ENCODE measurements around the gene CABCOCO1.

CABCOCO1 gene, protein sequence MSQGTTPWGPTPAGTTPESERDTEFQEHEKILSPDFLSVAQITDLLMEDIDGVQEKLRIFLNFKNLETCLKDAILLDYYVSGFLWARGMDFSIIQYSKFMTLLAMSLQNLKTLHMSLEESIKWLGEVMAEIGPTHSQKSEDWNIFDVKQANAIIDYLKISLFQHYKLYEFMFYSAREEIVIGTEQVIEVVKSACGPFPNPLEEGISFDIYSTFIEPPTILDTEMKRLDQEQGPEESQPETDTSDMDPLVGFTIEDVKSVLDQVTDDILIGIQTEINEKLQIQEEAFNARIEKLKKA

DNA sequence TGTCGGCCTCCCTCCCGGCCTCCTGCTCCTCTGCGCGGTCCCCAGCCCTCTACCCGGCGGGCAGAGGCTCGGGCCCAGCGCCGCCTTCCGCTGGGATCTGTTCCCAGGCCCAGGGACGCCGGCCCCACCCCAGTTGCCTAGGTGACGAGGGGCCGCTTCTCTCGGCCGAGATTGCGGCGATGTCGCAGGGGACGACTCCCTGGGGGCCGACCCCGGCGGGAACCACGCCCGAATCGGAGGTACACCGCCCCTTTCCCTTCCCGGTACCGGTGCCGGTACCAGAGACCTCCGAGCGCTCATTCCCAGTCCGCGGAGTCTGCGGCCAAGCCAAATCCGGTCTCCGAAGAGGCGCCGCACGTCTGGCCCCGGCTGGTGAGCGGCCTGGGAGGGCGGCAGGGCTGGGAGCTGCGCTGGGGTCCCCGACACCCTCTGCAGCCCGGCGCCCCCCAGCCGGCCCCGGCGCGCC, at the start of gene CABCOCO1:
CABCOCO1 (plus strand) TSS at position 136 of the 466 bp plus-strand sequence; CDS start at position 180, 44 bp downstream.
- DNase-seq = no peak

DNA sequence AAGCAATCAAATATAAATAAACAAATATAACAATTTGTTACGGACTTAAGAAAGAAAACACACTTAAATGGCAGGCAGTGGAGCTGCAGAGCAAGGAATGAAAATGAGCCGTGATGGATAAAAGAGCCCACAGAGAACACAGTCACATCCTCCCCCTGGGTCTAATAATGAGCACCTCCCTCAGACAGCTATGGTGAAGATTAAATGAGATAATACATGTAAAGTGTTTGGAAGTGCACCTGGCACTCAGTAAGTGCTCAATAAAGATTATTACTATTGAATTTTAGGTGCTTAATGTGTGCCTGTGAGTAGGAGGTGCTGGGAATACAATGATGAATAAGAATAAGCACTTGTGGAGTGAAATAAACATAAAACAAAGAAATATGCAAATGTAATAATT, 49.1 kb upstream of the CABCOCO1 start:
- no peak for DNase-seq

DNA sequence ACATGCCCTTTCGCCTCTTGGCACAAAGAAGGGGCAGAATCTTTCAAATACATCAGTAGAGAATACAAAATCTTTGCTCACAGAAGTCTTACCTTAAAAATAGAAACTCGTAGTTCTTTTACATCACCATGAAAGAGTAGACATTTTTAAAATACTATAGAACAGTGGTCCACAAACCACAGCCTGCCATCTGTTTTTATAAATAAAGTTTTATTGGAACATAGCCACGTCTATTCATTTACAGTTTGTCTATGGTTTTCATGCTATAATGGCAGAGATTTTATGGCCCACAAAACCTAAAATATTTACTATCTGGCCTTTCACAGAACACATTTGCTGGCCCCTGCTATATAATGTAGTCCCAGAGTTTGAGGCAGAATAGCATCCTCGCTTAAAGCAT, 46.1 kb upstream of the CABCOCO1 start:
- no peak for DNase-seq

DNA sequence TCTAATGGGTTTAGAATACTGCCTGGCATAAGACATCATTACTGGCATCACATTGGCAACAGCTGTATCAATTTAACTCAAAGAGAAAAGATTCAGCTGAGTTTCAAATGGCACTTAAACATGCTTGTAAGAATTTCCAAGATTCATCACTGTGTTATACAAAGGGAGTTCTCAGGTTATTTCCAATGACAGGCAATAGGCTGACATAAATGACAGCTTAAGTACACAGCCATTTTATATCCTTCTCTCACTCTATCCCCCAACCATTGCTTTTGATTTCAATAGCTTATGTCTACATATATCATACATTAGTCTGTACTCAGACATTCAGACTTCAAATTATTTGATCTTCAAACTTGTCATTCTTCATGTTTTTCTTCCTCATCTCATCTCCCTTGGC, 45.5 kb upstream of the CABCOCO1 start:
- DNase-seq = no peak

DNA sequence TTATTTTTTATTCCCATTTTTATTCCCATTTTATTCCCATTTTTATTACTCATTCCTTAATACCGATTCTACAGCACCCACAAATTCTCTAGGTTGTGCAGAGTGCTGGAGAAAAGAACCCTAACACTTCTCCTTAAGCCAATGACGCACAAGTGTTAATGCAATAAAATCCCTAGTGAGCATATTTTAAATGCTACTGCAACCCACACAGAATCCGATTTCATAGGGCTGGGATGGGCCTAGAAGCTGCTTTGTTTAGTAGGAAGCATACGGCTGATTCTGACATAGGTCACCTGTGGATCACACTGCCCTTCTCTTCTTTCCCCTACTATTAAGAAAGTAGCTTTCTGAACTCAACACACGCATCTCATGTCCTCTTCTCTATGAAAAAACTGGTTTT, 45.1 kb upstream of the CABCOCO1 start:
- no peak for DNase-seq

DNA sequence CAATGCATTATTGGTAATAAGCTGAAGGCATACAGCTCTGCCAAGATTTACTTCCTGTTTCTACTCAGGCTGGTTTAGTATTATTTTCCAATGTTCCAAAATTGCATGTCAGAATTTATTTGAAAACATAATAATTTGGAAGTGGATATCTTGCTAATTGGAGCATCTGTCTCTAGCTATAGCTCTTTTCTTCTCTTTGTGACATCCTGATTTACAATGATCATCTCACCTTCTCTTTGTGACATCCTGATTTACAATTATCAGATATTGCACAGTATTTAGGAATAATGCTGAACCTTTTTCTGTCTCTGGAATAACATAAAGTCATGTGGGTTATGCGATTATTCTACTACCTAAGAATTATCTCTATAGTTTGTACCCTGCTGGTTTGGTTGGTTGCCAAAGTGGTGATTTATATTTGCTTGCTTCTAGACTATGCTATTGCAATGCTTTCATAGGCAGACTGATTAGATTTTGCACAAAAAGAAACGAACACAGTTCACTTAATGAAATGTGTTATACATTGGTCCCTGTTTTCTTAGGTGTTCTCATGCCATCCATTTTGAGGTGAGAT, 44.3 kb upstream of the CABCOCO1 start:
- no peak for DNase-seq

DNA sequence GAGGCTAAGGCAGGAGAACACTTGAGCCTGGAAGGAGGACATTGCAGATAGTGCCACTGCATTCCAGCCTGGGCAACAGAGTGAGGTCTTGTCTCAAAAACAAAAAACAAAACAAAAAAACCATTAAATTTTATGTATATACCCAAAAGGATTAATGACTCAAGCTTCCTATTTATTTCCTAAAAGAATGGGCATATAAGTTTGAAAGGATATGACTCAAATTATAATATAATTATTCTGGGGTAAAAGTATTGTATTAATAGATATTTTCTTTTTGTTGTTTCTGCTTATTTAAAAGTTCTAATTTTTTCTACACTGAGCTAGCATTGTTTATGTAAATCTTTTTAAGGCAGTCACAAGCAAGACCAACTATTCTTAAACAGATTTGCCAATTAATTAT, 42.2 kb upstream of the CABCOCO1 start:
- DNase-seq = no peak

DNA sequence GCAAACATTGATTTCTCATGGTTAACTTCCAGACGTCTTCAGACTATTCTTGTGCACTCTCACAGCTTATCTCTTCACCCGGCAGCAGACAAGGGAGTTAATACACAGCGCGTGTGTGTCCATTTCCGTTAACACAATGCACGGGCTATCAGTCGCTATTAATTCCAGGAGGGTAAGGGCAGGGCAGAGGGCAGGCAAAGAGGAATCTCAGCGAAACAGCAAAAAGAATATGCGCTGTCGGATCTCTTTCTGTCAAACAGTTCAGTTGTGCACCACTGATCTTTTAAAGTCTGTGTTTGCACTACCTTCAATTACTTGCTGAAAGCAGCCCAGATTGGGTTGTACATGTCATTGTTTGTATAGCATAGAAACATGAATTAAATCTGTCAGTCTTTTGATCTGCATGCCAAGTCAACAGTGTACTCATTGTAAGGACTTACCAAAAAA, 41.1 kb upstream of the CABCOCO1 start:
- no peak for DNase-seq

DNA sequence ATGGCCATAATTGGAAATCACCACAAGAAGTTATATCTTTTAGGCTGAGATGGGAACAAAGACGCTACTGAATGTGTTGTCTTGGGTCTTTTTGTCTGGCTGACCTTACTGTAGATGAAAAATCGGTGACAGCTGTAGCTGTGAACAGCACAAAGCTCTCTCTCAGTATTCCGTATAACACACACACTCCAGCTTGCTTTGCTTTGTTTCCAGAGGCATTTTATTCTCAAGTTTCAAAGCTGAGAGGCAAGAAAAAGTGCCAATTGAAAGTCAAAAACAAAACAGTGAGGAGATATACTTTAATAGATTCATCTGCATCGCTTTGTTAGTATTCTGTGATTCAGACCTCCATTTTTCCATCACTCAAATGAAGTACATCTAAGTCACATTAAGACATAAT, 39.6 kb upstream of the CABCOCO1 start:
- no peak for DNase-seq

DNA sequence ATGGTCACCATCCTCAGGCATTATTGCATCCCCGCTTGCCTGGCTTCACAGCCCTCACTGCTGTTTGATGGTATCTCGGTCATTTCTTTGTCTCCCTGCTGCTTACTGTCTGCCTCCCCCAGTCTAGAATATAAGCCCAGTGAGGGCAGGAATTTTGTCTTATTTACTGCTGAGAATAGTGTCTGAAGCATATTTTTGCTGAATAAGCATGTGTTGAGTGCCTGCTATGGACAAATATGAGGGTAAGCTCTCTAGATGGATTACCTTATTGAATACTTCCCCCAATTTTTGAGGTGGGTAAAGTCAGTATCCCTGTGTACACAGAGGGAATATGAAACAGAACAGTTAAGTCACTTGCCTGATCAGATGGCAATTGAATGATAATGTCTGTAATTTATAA, 36.5 kb upstream of the CABCOCO1 start:
- DNase-seq = no peak

DNA sequence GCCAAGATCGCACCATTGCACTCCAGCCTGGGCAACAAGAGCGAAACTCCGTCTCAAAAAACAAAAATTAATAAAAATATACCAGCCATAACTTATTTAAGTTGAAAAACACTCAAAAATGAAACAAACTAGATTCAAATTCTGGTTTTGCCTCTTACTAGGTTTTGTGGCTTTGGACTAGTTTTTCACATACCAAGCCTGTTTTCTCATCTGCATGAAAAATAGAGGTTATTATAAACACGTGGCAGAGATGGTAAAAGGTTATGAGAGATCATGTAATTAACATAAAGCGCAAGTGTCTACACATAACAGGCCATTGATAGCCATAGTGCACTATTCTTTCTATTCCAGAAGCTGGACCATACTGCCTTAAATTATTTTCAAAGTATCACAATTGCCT, 35.5 kb upstream of the CABCOCO1 start:
- DNase-seq = no peak

DNA sequence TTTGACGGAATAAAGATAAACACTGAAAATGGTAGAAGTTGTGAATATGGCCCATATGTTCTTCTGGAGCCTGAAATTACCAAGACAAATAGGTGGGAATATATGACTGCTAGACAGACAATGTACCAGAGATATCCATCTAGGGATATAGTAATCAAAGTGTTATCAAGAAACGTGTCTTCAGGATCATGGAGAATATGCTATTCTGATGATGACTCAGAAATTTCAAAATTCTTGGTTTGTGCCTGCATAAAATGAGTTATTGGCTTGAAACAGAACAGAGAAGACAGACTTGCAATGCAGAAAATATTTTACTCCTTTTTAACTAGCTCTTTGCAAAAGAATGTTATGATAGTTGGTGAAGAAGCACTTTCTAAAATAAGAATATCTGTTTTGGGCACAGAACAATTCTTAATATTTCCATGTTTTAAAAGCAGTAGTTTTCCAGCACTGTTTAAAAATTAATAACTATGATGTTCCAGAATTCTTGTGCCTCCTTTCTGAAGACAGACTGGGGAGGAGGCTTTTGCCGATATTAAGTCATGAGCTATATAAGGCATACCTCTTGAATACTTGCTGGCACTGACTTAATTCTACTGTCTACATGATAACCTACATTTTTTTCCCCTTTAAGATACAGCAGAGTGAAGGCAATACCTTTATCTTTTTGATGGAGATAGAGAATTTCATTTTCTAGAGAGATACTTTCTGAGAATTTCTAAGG, 34.4 kb upstream of the CABCOCO1 start:
- DNase-seq = no peak

DNA sequence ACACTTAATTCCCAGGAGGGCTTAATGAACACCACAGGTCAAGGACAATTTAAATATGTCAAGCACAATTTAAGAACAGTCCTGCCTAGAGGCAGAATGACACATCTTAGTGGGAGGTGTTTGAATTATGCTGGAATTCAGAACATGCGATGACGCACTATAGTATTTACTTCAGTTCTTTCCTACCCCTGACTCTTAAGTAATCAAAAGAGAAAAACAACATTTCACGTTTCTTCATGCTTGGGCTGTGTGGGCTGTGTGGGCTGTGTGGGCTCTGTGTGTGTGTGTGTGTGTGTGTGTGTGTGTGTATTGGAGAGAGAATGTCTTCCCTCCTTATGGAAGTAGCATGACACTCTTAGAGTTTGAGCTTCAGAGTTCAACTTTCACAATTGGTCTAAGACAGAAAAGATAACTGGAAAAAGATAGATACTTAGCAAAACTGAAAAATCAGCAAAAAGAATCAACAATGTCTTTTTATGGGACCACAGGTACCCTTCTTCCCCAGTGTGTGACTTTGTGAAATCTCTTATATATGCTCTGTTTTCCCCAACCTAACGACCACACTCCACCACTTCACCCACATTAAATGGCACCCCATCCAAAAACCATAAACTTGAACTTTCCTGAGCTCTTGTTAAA, 33.7 kb upstream of the CABCOCO1 start:
- DNase-seq = no peak

DNA sequence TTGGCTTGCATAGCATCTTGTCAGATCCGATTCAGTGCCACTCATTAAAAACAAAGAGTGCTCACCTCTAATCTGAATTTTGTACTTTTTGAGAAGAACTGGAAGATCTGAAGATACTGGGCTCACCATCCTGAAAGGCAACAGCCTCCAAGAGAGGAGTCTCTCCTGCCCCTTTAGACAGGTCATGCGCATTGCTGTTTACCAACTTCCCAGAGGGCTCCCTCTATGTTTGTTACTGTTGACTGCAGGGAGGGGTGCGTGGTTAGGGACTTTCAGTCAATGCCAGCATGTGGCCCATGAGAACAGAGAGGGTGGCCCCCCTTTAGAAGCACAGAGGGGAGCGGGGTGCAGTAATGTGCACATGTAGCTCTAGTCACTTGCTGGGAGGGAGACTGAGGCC, 33.2 kb upstream of the CABCOCO1 start:
- no peak for DNase-seq

DNA sequence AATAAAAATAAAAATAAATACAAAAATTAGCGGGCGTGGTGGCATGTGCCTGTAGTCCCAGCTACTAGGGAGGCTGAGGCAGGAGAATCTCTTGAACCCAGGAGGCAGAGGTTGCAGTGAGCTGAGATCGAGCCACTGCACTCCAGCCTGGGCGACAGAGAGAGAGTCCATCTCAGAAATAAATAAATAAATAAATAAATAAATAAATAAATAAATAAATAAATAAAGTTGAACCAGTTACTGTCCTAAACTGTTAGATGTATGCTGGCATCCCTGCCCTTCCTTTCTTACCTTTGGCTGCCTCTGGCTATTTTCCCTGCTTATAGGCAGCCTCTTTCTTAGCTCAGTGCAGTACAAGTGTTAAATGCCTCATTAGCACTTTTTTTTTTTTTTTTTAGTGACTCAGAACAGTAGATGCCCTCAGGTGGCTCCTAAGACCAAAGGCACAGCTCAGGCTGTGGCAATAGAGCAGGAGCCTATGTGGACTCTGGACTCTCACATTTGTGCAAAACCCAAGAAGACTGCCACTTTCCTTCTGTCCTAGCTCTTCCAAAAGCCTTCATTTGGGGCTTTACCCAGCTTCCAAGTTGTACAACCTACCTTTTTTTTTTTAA, 30.6 kb upstream of the CABCOCO1 start:
- no peak for DNase-seq

DNA sequence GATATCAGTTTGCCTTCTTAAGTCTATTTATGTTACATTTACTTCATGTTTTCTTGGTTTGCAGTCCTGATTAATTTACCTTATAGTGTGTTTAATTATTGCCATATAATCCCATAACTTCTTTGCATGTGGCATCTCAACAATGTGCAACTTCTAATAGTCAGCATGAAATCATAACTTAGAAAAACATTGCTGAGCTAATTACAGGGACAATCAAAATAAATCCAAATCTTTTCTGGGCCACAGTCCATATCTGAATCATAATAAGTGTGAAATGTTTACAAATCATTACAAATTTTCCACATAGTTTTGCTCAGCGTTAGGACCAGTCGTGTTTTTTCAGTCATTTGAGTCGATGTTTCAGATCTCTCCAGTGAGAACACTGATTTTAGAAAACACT, 29.1 kb upstream of the CABCOCO1 start:
- DNase-seq = no peak

DNA sequence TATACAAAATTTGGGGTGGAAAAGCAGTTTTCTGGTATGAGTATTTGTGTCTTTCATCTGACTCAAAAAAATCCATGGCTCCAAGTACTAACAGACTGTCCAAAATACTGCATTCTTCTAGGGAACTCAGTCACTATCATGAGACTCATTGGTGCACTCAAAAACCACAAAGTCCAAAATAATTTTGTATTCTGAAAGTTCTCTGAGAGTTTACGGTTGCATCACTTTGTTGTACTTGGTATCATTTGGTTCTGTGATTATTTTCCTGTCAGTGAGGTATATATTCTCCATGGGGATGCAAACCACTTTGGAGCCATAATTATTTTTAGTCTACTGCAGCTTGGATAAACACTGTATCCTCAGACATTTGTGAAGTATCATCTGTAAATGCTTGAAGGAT, 28.0 kb upstream of the CABCOCO1 start:
- DNase-seq = no peak

DNA sequence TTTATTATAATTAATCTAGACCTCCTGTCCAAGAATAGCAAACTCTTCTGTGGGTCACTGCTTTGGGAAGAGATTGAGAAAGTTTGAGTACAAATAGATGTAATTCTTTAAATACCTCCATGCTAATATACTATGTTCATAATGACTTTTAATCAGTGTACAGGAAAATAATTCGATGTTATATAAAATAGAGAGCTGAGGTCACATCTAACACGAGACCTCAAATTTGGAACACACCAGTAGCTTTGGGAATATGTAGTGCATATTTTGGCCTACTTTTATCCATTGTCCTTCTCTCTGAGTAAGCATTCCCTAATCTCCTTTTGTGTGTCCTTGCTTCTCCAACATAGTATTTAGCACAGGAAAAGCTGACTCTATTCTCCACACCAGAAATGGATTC, 27.3 kb upstream of the CABCOCO1 start:
- DNase-seq = no peak

DNA sequence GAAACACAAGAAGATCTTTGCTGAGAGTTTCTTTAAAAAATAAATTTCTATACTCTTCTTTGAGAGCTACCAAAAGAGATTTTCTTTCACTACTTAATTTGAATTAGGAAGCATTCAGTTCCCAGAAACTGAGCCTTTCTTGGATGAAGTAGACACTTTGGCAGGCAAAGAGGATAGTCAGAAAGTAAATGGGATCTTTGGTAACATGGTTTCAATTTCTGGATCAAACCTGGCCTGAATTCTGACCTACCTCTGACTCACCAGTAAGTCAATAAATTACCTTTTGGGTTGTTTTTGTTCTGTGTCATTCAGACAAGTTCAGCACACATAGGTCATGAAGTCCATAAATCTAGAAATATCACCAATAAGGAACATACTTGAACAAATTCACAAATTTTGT, 26.8 kb upstream of the CABCOCO1 start:
- DNase-seq = no peak

DNA sequence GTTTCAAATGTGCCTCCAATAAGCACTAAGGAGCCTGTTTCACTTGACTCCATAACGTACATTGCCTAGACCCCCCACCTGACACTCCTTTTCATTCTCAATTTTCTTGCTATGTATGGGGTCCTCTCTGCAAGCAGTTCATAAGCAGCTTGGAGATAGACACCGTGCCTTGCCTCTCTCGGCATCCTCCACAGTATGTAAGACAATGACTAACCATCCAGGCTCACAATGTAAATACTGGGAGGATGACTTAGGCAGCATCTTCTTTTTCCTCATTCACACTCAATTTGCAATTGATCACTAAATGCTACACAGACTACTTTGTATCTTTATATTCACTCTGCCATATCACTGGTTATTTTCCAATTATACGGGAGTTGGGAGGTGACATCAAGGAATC, 22.8 kb upstream of the CABCOCO1 start:
- DNase-seq = no peak

DNA sequence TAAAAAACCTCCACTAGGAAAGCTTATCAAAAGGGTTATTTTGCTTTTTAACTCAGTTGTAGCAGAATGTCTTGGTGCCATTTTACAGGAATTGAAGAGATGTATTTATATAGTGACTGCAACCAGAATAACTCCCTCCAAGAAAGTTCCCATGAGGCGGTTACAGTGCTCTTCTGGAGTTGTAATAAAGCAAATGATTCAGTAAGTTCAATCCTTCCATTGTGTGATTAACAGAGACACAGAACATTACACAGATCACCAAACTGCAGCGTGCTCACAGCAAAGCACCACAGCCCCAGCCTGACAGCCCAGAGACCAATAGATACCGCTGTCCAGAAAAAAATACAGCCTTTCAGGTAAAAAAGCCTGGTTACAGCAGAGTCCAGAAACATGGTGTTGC, 21.9 kb upstream of the CABCOCO1 start:
- DNase-seq = no peak

DNA sequence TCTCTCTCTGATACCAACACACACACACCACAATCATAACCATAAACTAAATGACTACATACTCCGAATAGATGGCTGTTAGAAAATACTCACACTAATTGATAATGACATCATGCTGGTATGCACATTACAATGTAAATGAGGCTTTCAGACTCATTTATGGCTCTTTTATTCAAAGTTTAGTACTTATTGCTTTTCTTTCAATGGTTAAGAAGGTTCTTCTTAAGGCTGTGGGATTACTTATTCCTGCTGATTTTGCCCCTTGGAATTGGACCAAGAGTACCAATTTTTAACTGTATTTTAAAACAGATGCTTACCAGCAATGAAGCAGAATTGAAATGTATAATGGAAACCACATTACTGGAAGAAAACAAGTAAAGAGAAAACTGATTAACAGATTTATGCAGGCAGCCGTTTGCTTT, 20.6 kb upstream of the CABCOCO1 start:
- DNase-seq = no peak

DNA sequence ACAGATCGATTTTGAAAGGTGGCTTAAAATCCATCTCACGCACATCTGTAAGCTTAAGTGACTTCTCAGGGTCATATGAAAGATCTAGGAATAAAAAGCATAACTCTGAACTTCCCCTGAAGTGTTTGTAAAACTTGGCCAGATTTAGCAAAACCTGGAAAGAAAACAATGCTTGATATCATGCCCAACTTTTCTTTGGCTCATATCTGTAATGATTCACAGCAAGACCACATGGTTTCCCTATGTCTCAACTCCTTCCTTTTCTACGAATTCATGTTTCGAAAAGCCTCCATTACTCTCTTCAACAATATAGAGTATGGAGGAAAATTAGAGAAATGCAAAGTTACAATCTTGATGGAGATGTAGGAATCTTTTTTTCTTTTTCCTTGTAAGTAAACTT, 20.1 kb upstream of the CABCOCO1 start:
- DNase-seq = no peak
